ENCODE results near the gene ANKRD52.

ANKRD52 gene

GRCh38 chr12:56241424-56242303 is 16.5 kb downstream of the ANKRD52 start:
- no peak for DNase-seq (ENCODE audit: low spot score)

DNA sequence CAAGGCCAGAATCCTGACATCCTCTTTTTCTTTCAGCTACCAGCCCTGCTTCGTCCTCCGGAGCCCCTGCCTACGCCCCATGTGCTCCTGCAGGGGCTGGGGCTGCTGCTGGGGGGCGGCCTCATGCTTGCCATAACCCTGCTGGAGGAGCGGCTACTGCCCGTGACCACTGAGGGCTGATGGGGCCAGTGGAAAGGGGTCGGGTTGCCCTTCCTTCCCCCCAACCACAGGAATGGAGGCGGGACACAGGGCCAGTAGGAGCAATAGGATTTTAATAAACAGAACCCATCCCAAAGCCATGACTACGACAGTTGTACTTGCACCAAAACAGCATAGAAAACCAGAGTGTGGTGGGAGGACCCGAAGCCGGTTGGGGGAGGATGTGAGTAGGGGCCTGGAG is 20.6 kb downstream of the ANKRD52 start:
- DNase-seq (ENCODE audit: low spot score) = no peak

DNA sequence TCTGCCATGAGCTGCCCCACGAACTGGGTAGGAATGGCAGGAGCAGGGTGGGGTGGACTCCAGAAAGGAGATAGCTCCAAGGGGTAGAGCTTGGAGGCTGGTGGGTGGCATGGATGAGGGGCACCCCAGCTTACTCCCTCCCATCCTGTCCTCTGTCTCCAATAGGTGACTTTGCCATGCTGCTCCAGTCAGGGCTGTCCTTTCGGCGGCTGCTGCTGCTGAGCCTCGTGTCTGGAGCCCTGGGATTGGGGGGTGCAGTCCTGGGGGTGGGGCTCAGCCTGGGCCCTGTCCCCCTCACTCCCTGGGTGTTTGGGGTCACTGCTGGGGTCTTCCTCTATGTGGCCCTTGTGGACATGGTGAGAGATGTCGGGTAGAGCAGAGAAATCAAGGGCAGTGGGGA is 21.2 kb downstream of the ANKRD52 start:
- no peak for DNase-seq (ENCODE audit: low spot score)

- no peak for DNase-seq (ENCODE audit: low spot score)
Observed at GRCh38 chr12:56236091-56236490, 22.1 kb downstream of the ANKRD52 start.

DNA sequence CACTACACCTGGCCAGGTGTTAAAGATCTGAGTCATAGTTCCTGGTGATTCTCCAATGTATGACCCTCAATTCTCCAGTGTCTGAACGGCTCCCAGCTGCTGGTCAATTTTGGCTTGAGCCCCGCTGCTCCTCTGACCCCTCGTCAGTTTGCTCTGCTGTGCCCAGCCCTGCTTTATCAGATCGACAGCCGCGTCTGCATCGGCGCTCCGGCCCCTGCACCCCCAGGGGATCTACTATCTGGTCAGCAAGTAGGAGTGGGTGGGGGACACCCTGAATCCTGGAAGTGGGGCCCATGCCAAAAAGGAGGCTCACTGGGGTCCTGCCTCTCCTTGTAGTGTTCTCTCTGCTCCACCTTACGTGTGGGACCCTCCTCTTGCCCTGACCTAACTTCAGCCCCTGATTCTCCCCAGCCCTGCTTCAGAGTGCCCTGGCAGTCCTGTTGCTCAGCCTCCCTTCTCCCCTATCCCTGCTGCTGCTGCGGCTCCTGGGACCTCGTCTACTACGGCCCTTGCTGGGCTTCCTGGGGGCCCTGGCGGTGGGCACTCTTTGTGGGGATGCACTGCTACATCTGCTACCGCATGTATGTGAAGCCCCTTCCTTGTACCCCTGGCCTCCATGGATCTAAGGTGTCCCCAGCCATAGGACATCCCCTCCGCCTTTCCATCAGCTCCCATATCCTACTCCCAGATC is 23.3 kb downstream of the ANKRD52 start:
- DNase-seq (ENCODE audit: low spot score) = no peak

DNA sequence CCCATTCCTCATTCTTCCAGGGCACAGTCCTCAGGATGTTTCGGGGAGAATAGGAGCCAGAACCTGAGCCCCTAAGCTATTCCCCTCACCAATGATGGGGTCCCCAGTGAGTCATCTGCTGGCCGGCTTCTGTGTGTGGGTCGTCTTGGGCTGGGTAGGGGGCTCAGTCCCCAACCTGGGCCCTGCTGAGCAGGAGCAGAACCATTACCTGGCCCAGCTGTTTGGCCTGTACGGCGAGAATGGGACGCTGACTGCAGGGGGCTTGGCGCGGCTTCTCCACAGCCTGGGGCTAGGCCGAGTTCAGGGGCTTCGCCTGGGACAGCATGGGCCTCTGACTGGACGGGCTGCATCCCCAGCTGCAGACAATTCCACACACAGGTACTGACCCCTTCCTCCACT is 27.0 kb downstream of the ANKRD52 start:
- no peak for DNase-seq (ENCODE audit: low spot score)

DNA sequence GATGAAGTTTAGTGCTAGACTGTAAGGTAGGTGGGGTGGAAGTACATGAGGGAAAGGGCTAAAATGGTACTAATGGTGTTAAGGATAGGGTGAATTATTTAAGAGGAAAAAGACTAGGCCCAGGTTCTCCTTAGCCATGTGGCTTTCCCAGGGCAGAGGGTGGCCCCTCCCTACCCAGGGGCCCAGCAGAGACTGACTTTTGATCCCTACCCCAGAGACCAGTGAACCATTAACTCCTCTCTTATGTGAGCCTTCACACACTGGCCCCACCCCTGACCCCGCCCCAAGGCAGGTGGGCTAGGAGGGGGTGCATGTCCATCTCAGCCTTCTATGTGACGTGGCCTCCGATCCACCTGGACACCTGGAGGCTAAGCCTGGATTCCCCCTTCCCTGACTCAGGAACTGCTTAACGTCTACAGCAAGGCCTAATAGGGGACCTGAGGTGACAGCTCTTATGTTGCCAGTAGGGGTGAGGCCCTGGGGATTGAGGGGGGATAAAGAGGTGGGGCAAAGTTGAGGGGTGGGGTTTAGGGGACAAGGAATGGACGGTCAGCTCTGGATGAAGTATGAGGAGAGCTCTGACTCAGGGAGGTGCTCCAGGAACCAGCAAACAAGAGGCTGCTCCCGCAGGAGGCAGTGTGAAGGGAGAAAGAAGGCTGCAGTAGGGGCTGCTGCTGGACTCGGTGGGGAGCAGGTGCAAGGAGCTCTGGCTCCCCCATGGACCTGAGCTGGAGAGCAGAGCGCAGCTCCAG is 27.6 kb downstream of the ANKRD52 start:
- no peak for DNase-seq (ENCODE audit: low spot score)

GRCh38 chr12:56229916-56230431 is 28.2 kb downstream of the ANKRD52 start, which contains the start of gene SLC39A5:
Gene SLC39A5 (plus strand): TSS chr12:56230051. CDS start chr12:56231275, 1,224 bp downstream.
- no peak for DNase-seq (ENCODE audit: low spot score)

DNA sequence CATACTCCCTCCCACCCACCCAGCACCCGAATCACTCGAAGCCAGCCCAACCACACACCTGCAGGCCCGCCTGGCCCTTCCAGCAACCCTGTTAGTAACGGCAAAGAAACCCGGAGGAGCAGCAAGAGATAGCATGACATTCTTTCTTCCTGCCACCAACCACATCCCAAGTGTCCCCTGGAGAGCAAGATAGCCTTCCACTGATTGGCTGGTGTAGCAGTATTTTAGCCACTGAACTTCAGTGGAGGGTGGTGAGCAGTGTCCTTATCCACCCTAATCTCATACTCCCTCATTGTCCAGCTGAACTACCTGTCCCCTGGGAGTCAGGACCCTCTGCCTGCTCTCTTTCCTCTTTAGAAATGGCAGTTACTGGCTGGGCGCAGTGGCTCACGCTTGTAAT is 29.1 kb downstream of the ANKRD52 start:
- no peak for DNase-seq (ENCODE audit: low spot score)

- DNase-seq (ENCODE audit: low spot score) = no peak
Observed at GRCh38 chr12:56224954-56225353, 33.2 kb downstream of the ANKRD52 start.

DNA sequence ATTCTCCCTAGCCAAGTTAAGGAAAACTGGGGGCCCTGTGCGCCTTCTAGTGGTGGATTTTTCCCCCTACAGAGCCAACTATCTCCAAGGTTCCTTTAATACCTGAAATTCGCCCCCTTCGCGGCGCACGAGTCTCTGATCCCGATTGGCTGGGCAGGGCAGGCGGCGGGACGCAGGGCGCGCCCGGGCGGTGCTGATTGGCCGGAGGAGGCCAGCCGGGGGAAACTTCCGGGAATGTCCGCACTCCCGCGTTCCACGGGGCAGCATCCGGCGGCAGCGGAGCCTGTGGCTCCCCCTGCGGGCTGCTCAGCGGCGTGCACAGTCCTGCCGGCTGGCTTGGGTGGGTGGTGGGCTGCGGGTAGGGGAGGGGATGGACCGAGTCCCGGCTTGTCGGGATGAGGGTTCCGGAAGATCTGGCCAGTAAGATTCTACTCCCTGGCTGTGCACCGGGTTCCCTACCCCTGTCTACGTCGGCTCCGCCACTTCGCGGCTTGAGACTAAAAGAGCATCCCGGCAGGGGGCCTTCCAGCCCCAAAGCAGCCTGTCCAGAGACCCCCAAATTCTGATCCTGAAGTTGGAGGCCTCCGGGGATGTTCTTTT is 34.0 kb downstream of the ANKRD52 start, which contains the start of gene NABP2:
NABP2 (plus strand) TSS at position 241 of the 600 bp plus-strand sequence. CDS start 515 bp downstream, outside the sequence.
- DNase-seq (ENCODE audit: low spot score) = peak; percentile 99

DNA sequence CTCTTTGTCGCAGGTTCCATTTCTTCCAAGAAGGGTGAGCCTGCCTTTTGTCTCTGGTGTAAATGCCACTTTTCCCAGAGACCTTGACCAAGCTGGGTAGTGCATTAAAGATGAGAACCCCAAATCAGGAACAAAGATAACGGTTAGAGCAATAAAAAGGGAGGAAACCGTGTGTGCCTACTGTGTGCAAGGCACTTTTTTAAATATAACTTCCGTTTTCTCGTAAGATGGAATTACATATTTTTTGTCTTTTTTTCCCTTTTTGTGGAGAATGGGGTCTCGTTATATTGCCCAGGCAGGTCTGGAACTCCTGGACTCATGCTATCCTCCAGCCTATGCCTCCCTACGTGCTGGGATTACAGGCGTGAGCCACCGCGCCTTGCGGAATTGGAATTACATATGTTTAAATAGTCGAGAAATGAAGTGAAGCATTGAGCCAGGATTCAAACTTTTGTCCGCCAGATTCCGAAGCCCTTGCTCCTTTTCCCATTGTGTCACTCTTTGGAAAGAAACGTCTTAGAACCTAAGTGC is 34.5 kb downstream of the ANKRD52 start:
- no peak for DNase-seq (ENCODE audit: low spot score)

DNA sequence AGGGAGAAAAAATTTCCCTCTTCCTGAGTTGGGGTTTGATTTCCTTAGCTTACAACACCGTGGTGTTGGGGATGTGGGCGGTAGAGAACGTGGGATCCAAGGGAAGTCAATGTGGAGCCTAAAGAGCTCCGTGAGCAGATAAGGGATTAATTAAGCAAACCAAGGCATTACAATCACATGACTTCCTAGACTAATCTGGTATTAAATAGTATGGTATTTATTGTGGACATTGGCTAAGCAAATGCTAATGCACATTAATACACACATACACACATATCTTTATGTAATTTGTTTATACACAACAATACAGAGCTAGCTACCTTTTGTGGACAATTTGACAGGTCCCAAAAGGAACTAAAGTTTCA is 35.7 kb downstream of the ANKRD52 start:
- no peak for DNase-seq (ENCODE audit: low spot score)

- DNase-seq (ENCODE audit: low spot score) = peak; percentile 95
Observed at GRCh38 chr12:56221757-56222530, 36.2 kb downstream of the ANKRD52 start, which contains the start of gene RNF41. Gene RNF41 (minus strand): TSS chr12:56221922. CDS start chr12:56214047, 7,875 bp downstream.

GRCh38 chr12:56221232-56221756 is 36.9 kb downstream of the ANKRD52 start:
- peak; percentile 88 for DNase-seq (ENCODE audit: low spot score)

- peak; percentile 41 for DNase-seq (ENCODE audit: low spot score)
Observed at GRCh38 chr12:56220611-56221231, 37.5 kb downstream of the ANKRD52 start.

DNA sequence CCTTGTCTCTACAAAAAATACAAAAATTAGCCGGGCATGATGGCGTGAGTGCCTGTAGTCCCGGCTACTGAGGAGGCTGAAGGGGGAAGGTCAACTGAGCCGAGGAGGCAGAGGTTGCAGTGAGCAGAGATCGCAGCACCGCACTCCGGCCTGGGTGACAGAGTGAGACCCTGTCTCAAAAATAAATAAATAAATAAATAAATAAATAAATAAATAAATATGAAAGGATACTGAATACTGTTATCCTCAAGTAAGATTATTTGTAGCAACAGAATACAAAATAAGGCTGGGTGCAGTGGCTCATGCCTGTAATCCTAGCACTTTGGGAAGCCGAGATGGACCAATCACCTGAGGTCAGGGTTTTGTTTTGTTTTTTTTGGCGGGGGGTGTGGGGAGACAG is 38.3 kb downstream of the ANKRD52 start:
- no peak for DNase-seq (ENCODE audit: low spot score)

DNA sequence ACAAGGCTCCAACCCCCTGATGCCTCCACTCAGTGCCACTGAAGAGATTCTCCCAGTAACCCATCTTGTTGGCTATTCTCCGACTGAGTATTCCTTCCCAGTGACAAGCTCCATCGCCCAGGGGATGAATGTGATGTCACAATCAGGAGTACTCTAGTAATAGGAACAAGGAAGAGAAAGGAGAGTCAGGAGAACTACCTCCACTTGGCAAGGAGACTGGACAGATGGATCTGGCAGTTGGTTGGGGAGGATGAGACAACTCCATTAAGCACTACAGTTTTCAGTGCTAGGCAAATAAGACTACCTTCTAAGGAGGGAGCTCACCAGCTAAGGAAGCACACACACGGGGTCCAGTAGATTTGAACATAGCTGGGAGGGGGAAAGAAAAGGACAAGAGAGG is 41.7 kb downstream of the ANKRD52 start:
- no peak for DNase-seq (ENCODE audit: low spot score)

- no peak for DNase-seq (ENCODE audit: low spot score)
Observed at GRCh38 chr12:56213878-56214277, 44.3 kb downstream of the ANKRD52 start.

DNA sequence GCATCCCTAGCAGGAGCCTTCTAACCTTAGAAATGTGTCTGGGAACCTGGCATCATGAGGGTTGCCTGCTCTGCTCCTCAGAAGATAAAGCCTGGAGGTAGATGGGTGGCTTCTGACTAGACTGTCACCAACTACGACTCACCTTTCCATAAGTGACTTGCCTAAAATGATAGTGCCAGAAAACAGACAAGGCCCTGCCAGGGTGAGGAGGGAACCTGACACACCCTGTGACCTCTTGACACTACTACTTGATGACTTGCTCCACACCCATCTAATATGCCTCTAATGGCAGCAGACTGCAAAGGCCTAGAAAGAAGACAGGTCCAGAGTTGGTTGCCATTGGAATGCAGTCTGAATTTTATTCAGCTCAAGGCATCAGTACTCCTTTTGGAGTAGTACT is 45.8 kb downstream of the ANKRD52 start:
- no peak for DNase-seq (ENCODE audit: low spot score)

Data from AG08396 (cell line).